Measurements from ENCODE around the gene MRPL22. TPM values are rescaled to one million over a fixed set of nuclear protein-coding genes. Genes with fewer than 3 reads are reported as not detected.

The MRPL22 gene
- total and polyA plus RNA-seq, 2 of the 13 experiments (the other 11 are each of a cell fraction or from before 2014, with no cell fraction given), result 66.8 to 84.8 TPM

- TF ChIP-seq ZNF530 (CRISPR knock-in tag; IDR thresholded peaks at IDR 0.05; ENCODE audit: low read depth), result no peak
- TF ChIP-seq E2F5 (CRISPR knock-in tag; conservative IDR thresholded peaks at IDR 0.05), result peak; percentile 82
- peak; percentile 47 for TF ChIP-seq JARID2 (CRISPR knock-in tag; IDR thresholded peaks at IDR 0.05; ENCODE audit: insufficient replicate concordance)
- no peak for TF ChIP-seq ZBTB1 (CRISPR knock-in tag; IDR thresholded peaks at IDR 0.05; ENCODE audit: borderline replicate concordance)
- TF ChIP-seq, protein P1, sequence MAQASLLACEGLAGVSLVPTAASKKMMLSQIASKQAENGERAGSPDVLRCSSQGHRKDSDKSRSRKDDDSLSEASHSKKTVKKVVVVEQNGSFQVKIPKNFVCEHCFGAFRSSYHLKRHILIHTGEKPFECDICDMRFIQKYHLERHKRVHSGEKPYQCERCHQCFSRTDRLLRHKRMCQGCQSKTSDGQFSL (CRISPR knock-in tag; IDR thresholded peaks at IDR 0.05), result peak; percentile 19; the same call in 1 of the 2 replicates
- TF ChIP-seq ZNF547 (CRISPR knock-in tag; IDR thresholded peaks at IDR 0.05), result peak; percentile 73
- TF ChIP-seq PAX8 (CRISPR knock-in tag; IDR thresholded peaks at IDR 0.05; ENCODE audit: borderline replicate concordance), result 0 out of 2 replicates have a peak, but pooled peaks have one; percentile 48
- TF ChIP-seq, protein P2, sequence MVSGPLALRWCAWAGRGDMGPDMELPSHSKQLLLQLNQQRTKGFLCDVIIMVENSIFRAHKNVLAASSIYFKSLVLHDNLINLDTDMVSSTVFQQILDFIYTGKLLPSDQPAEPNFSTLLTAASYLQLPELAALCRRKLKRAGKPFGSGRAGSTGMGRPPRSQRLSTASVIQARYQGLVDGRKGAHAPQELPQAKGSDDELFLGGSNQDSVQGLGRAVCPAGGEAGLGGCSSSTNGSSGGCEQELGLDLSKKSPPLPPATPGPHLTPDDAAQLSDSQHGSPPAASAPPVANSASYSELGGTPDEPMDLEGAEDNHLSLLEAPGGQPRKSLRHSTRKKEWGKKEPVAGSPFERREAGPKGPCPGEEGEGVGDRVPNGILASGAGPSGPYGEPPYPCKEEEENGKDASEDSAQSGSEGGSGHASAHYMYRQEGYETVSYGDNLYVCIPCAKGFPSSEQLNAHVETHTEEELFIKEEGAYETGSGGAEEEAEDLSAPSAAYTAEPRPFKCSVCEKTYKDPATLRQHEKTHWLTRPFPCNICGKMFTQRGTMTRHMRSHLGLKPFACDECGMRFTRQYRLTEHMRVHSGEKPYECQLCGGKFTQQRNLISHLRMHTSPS (CRISPR knock-in tag; IDR thresholded peaks at IDR 0.05; ENCODE audit: low read depth), result no peak
- TF ChIP-seq JUN (CRISPR knock-in tag; IDR thresholded peaks at IDR 0.05), result peak; percentile 60; the same call in 1 of the 2 replicates
- no peak for TF ChIP-seq SKI (IDR thresholded peaks at IDR 0.05; ENCODE audit: partially characterized antibody)
- TF ChIP-seq GLMP (CRISPR knock-in tag; IDR thresholded peaks at IDR 0.05; ENCODE audit: borderline replicate concordance), result no peak
- no peak for TF ChIP-seq PAF1 (CRISPR knock-in tag; IDR thresholded peaks at IDR 0.05)
- no peak for TF ChIP-seq ZSCAN20 (CRISPR knock-in tag; IDR thresholded peaks at IDR 0.05; ENCODE audit: borderline replicate concordance)
- TF ChIP-seq ZNF567 (CRISPR knock-in tag; IDR thresholded peaks at IDR 0.05; ENCODE audit: borderline replicate concordance), result peak; percentile 91; the same call in 1 of the 2 replicates
- peak; percentile 69 for TF ChIP-seq BHLHE40 (IDR thresholded peaks at IDR 0.05; ENCODE audit: low read length)
- TF ChIP-seq RAD51 (IDR thresholded peaks at IDR 0.05; ENCODE audit: borderline replicate concordance), result no peak
- TF ChIP-seq SNAI1 (CRISPR knock-in tag; IDR thresholded peaks at IDR 0.05; ENCODE audit: borderline replicate concordance), result peak; percentile 36; the same call in 1 of the 2 replicates
- no peak for TF ChIP-seq CEBPB (IDR thresholded peaks at IDR 0.05; ENCODE audit: borderline replicate concordance, low read depth, low read length)
- TF ChIP-seq ZFP36 (IDR thresholded peaks at IDR 0.05; ENCODE audit: borderline replicate concordance, low read depth, low read length, partially characterized antibody), result no peak
These were observed 3.0 kb upstream of the MRPL22 start, which contains the start of gene GEMIN5 (continued) for GRCh38 chr5:154937718-154938466.
